A673 (cell line): Measurements from ENCODE around the gene PAX5.

Experiments
- EZH2 ChIP-seq: fragments of 200-600 bp; sonication (generic); IDR thresholded peaks from 2 replicates; pipeline ENCODE4 v1.6.1; 2017; ENCODE audit warnings: borderline replicate concordance, low read depth, mild to moderate bottlenecking, mixed read lengths, antibody characterized with exemption, low read length; ENCODE audit not compliant: poor library complexity, severe bottlenecking
- TF ChIP-seq, protein P1 (sequence below): fragments of 300-800, 200-600 bp; sonication (generic); conservative IDR thresholded peaks from 2 replicates; pipeline ENCODE4 v1.5.1; 2017; ENCODE audit warnings: low read depth, mild to moderate bottlenecking, antibody characterized with exemption, low read length, moderate library complexity, mixed read lengths

DNA sequence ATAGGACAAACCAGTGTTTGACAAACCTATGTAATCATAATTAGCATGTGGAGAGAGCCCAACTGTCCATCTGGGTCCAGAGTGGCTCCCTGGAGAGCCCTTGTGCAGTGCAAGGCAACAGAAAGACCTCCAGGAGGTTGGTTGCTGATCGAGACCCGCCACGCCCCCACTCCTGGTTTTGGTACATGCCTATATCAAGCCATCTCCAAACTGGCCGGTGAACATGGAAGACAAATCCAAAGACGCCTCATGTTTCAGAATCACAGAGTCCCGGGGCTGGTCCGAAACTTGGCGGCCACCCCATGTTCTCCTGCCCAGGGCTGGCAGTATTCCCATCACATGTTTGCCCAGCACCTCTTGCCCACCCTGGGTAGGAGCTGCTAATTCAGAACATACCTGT lies 140.2 kb downstream of the PAX5 start:
- TF ChIP-seq, protein P1, sequence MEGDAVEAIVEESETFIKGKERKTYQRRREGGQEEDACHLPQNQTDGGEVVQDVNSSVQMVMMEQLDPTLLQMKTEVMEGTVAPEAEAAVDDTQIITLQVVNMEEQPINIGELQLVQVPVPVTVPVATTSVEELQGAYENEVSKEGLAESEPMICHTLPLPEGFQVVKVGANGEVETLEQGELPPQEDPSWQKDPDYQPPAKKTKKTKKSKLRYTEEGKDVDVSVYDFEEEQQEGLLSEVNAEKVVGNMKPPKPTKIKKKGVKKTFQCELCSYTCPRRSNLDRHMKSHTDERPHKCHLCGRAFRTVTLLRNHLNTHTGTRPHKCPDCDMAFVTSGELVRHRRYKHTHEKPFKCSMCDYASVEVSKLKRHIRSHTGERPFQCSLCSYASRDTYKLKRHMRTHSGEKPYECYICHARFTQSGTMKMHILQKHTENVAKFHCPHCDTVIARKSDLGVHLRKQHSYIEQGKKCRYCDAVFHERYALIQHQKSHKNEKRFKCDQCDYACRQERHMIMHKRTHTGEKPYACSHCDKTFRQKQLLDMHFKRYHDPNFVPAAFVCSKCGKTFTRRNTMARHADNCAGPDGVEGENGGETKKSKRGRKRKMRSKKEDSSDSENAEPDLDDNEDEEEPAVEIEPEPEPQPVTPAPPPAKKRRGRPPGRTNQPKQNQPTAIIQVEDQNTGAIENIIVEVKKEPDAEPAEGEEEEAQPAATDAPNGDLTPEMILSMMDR = no peak
- TF ChIP-seq EZH2 = no peak
